GM18526 (cell line): ENCODE results near the gene NELFB.

ENCODE experiments used
- POLR2A ChIP-seq: IDR thresholded peaks from 3 replicates; pipeline ENCODE4 v1.6.1; 2011; ENCODE audit not compliant: insufficient read length; ENCODE audit errors: extremely low read depth

NELFB gene

DNA sequence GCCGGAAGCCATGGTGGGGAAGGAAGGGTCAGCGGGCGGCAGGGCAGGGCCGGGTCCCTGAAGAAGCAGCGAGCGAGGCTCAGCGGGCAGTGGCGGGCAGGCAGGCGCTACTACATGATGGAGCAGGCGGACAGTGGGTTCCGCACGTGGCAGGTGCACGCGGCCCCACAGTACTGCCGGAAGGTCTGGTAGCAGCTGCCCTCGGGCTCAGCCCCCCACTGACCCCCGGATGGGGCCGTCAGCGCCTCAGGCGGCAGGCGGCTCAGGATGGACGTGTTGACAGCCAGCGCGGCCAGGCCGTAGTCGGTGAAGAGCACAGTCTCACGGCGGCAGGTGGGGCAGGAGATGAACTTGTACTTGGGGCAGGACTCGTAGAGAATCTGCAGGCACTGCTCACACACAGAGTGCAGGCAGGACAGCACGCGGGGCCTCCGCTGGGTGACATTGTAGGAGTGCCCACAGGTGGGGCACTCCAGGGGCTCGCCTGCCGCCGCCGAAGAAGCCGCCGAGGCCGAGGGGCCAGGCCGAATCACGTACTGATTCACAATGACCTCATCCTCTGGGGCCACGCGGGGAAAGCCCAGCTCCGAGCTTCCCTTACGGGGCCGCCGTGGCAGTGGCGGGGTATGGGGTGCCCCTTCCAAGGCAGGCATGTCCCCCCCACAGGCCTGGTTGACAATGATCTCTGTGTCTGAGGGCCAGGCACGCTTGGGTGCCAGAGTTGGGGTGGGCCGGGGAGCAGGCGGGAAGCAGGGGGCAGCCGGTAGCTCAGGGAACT lies 34.6 kb upstream of the NELFB start:
- TF ChIP-seq POLR2A = no peak

DNA sequence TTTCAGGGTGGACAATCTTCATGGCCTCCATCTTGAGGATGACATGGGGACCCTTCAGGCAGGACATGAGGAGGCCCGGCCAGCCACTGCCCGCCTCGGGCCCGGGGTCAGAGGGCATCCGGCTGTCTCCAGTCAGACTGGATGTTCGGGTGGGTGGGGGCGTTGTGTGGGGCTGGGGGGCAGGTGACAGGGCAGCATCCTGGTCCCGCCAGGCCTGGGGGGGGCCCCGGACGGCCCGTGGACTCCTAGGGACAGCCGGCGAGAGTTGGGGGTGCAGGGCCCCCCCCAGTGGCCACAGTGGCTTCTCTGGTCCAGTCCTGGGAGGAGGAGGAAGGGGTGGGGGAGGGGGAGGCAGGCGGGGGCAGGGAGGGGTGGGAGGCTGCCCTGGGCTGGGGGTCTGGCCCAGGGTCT lies 34.0 kb upstream of the NELFB start:
- no peak for TF ChIP-seq POLR2A

DNA sequence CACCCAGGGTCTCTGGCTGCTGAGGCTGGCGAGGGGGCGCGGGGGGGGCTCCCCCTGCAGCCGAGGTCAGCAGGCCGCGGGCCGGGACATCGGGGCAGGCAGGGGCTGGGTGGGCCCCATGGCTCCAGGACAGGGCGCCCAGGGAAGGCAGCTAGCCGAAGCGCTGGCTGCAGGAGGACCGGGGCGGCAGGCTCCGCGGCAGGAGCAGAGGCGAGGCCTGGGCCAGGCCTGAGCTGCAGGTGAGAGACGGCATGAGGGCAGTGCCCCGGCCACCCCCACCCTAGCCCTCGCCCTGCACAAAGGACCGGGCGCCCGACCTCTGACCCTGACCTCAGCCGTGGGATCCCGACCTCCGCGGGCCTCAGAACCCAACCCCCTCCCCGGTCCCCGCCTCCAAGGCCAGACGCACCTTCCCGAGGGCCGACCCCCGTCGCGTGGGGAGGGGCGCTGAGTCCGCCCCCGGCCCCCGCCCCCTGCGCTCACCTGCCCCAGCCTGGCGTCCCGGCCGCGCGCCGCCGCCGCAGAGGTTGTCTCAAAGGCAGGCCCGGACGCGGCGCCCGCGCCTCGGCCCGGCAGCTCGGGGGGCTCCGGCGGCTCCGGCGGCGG lies 33.5 kb upstream of the NELFB start:
- TF ChIP-seq POLR2A = no peak

GRCh38 chr9:137222190-137223077 lies 32.7 kb upstream of the NELFB start, which contains the start of gene RNF208:
Gene RNF208, minus strand, starts transcription at chr9:137222240. Its CDS starts 1,028 bp downstream, at chr9:137221212.
- TF ChIP-seq POLR2A = no peak

DNA sequence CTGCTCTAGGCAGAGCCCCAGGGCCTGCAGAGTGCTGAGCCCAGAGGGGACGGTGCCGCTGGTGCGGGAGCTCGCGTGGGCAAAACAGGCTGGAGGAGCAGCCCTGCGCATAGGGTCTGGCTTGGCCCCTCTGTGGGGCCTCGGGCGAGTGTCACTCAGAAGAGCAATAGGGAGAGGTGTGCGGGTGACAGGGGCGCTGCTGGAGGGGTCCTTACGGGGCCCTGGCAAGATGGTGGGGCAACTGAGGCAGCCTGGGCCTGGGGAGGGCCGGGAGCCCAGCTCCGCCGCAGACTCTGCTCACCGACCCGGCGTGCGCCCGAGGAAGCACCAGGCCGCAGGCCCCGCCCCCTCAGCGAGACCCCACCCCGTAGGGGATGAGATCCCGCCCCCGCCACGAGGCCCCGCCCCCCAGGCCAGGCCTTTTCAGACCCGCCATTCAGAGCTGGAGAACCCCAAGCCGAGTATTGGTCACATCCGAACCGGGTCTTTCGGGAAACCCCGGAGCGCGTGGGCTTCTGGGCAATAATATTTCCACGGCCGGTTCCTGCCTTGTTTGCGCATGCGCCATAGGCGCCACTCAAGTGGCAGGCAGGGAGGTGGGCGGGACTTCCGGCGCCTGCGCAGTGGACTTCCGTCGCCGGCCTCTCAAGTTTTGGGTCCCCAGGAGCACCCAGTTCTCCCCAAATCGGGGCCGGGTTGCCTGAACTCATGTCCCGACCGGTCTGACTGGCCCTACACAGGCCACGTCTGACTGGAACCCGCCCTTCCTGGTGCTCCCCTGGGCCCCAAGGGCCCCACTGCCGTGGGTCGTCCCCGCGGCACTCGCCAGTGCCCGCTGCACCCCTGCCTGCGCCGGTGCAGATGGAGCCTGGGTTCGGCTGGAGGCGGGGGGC lies 31.8 kb upstream of the NELFB start:
- TF ChIP-seq POLR2A = peak; percentile 81

DNA sequence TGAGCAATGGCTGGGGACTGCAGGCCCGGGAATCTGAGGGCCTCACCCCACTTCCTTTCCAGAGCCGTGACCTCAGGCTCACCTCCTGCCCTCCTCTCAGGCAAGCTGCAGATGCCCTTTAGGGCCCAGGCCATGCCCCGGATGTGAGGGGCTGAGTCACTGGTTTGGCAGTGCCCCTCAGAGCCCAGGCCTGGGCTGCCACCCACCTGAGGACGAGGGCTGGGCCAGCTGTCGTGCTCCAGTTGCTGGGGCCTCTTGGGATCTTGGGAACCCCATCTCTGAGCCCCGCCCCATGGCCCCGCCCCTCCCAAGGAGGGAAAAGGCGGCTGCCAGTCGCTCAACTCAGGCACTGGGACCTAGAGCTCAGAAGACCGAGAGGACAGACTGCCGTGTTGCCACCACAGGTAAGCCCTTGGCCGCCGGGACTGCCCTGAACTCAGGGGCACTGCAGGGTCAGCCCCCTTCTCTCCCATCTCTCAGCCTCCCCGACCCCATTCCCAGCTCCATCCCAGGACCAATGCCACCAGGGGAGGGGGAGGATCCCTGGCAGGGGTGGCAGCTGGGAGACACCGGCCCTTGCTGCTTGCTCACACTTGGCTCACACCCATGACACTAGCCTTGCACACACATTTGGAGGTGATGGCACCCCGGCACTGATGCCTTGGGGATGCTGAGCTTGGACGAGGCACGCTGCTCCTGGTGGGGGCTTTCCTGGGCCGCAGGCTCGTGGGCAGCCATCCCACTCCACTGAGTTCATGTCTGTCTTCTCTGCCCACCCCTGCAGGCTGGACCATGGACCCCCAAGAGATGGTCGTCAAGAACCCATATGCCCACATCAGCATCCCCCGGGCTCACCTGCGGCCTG lies 30.1 kb upstream of the NELFB start, which contains the start of gene CYSRT1:
CYSRT1 (plus strand) TSS at position 345 of the 865 bp plus-strand sequence; CDS start at position 793, 448 bp downstream.
- no peak for TF ChIP-seq POLR2A

DNA sequence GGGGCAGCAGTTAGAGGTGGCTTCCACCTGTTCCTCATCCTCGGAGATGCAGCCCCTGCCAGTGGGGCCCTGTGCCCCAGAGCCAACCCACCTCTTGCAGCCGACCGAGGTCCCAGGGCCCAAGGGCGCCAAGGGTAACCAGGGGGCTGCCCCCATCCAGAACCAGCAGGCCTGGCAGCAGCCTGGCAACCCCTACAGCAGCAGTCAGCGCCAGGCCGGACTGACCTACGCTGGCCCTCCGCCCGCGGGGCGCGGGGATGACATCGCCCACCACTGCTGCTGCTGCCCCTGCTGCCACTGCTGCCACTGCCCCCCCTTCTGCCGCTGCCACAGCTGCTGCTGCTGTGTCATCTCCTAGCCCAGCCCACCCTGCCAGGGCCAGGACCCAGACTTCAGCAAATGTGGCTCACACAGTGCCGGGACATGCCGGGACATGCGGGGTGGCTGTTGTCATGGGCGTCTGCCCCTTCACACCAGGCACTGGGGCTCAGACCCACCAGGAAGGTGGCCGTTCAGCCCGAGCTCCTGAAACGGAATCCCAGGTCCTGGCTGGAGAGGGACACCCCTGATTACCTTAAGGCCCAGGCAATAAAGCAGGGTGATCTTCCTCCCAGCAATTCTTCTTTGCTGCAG lies 29.3 kb upstream of the NELFB start:
- no peak for TF ChIP-seq POLR2A

DNA sequence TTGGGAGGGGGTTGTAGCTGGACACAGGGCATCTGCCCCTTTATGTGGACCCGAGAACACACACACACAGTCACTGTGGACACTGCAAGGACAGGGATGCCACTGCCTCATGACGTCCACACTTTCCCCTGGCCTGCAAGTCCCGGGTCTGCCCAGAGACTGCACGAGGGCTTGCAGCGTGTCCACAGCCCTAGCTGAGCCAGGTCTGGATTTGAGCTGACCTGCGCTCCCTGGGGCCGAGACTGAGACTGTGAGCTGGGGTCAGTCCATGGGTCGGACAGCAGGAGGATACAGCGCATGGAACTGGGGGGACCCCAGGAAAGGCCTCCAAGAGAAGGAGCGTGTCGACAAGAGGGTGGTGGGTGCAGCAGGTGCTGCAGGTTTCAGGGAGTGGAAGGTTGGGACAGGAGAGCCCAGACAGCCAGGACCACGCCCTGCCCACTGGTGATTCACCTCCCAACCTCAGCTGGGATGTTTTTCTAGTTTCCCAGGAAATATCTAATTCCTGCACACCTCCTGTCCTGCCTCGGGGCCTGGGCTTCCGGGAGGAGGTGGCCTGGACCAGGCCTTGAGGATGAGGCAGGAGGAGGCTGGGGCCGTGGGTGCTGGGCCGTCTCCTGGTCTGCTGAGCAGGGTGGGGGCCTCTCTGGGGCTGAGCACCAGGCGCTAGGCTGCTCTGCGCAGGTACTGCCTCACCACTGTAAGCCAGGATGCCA lies 28.6 kb upstream of the NELFB start:
- no peak for TF ChIP-seq POLR2A

GRCh38 chr9:137227054-137227852 lies 27.9 kb upstream of the NELFB start, which contains the start of gene RNF224:
Gene RNF224, plus strand, starts transcription at chr9:137227502. Its CDS starts 834 bp downstream, at chr9:137228336.
- TF ChIP-seq POLR2A = no peak

DNA sequence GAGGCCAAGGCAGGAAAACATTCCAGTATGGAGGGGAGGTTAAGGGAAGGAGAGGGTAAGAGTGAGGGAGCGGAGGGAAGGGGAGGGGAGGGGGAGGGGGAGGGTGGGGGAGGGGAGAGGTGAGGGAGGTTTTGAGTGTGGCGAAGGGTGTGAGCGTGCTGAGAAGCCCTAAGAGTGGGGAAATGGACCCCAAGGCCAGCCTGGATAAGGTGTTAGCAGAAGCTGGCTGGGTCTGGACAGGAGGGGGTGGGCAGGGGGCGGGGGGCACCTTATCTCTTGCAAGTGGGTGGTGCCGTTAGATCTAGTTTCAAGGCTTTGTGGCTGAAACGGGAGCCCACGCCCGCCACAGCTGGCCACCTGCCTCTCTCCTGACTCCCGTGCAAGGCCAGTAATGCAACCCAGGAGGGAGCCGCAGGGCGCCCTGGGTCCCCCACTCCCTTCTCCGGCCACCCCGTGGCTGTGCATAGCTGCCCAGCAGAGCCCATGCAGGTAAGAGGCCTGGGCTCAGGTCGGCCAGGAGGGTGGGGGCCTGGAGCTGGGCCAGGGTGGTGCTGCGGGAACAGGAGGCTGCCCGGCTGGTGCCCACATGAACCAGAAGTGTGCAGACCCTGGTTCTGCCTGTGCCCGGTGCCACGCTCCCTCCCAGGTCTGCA lies 27.1 kb upstream of the NELFB start:
- no peak for TF ChIP-seq POLR2A

GRCh38 chr9:137228506-137228967 lies 26.6 kb upstream of the NELFB start:
- no peak for TF ChIP-seq POLR2A
